ENCODE data around the gene ZNF418. TPM values are rescaled to one million over a fixed set of nuclear protein-coding genes. Genes with fewer than 3 reads are reported as not detected.
"Not testable (repeated sequence)": the region's sequence is repeated elsewhere in the genome, so short reads cannot be mapped to it uniquely, and the experiment has no call there.

Gene ZNF418
- total and polyA plus RNA-seq, 2 of the 13 experiments (the other 11 are each of a cell fraction or from before 2014, with no cell fraction given), result 0.07 to 0.27 TPM

DNA sequence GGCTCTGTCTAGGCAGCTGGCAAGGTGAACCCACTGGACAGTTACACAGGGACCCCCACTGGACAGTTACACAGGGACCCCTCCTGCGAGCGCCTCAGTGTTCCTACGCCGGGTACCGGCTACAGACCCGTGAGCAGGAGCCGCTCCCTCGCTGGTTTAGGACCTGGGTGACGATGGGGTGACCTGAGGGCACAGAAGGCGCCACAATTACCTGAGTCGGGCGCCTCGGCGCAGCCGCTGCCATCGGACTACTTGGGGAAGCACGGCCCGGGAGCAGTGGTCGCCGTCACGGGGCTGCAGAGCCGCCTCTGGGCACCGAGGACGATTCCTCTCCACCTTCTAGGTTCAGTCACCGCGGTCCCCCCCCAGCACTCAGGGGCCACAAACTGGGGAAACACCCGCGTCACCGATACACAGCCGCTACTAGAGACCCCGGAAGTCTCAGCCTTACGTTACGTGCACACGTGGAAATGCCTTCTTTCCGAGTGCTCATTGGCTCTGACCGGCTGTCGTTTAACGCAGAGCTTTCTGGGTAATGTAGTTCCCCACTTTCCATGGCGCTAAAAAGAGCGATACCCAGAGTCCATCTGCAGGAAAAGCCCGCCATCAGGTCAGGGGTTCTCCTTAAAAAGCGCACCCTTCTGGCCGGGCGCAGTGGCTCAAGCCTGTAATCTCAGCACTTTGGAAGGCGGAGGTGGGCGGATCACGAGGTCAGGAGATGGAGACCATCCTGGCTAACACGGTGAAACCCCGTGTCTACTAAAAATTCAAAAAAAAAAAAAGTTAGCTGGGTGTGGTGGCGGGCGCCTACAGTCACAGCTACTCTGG is 18.8 kb downstream of the ZNF418 start, which contains the start of gene ZNF417 (continued):
- peak; percentile 41; the same call in 1 of the 2 replicates for TF ChIP-seq ERF (CRISPR knock-in tag; IDR thresholded peaks at IDR 0.05)
- TF ChIP-seq, protein P1, sequence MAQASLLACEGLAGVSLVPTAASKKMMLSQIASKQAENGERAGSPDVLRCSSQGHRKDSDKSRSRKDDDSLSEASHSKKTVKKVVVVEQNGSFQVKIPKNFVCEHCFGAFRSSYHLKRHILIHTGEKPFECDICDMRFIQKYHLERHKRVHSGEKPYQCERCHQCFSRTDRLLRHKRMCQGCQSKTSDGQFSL (CRISPR knock-in tag; IDR thresholded peaks at IDR 0.05), result peak; percentile 92
- TF ChIP-seq ZNF317 (CRISPR knock-in tag; IDR thresholded peaks at IDR 0.05), result peak; percentile 81
- 0 out of 2 replicates have a peak, but pooled peaks have one; percentile 43 for TF ChIP-seq SNAPC2 (CRISPR knock-in tag; IDR thresholded peaks at IDR 0.05)
- TF ChIP-seq MEF2D (CRISPR knock-in tag; IDR thresholded peaks at IDR 0.05), result peak; percentile 45; the same call in 1 of the 2 replicates
- TF ChIP-seq IRF2 (CRISPR knock-in tag; IDR thresholded peaks at IDR 0.05), result peak; percentile 90
- TF ChIP-seq NR2F6 (IDR thresholded peaks at IDR 0.05), result not testable (repeated sequence)
- peak; percentile 44; the same call in 1 of the 2 replicates for TF ChIP-seq NR2F6 (CRISPR knock-in tag; IDR thresholded peaks at IDR 0.05)
- TF ChIP-seq CEBPG (CRISPR knock-in tag; IDR thresholded peaks at IDR 0.05), result 0 out of 2 replicates have a peak, but pooled peaks have one; percentile 3
- TF ChIP-seq ZNF761 (CRISPR knock-in tag; conservative IDR thresholded peaks at IDR 0.05), result 0 out of 2 replicates have a peak, but pooled peaks have one; percentile 63
- TF ChIP-seq SMAD3 (CRISPR knock-in tag; IDR thresholded peaks at IDR 0.05), result peak; percentile 57; the same call in 1 of the 2 replicates
- 0 out of 2 replicates have a peak, but pooled peaks have one; percentile 54 for TF ChIP-seq ZNF451 (CRISPR knock-in tag; IDR thresholded peaks at IDR 0.05)
- TF ChIP-seq HNF4A (CRISPR knock-in tag; IDR thresholded peaks at IDR 0.05), result peak; percentile 45
- TF ChIP-seq ZNF891 (CRISPR knock-in tag; IDR thresholded peaks at IDR 0.05), result peak; percentile 72; the same call in 1 of the 2 replicates
- TF ChIP-seq KMT2A (CRISPR knock-in tag; IDR thresholded peaks at IDR 0.05), result peak; percentile 82
- TF ChIP-seq, protein P2, sequence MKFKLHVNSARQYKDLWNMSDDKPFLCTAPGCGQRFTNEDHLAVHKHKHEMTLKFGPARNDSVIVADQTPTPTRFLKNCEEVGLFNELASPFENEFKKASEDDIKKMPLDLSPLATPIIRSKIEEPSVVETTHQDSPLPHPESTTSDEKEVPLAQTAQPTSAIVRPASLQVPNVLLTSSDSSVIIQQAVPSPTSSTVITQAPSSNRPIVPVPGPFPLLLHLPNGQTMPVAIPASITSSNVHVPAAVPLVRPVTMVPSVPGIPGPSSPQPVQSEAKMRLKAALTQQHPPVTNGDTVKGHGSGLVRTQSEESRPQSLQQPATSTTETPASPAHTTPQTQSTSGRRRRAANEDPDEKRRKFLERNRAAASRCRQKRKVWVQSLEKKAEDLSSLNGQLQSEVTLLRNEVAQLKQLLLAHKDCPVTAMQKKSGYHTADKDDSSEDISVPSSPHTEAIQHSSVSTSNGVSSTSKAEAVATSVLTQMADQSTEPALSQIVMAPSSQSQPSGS (CRISPR knock-in tag; IDR thresholded peaks at IDR 0.05), result peak; percentile 61; the same call in 1 of the 2 replicates
- TF ChIP-seq, protein P3, sequence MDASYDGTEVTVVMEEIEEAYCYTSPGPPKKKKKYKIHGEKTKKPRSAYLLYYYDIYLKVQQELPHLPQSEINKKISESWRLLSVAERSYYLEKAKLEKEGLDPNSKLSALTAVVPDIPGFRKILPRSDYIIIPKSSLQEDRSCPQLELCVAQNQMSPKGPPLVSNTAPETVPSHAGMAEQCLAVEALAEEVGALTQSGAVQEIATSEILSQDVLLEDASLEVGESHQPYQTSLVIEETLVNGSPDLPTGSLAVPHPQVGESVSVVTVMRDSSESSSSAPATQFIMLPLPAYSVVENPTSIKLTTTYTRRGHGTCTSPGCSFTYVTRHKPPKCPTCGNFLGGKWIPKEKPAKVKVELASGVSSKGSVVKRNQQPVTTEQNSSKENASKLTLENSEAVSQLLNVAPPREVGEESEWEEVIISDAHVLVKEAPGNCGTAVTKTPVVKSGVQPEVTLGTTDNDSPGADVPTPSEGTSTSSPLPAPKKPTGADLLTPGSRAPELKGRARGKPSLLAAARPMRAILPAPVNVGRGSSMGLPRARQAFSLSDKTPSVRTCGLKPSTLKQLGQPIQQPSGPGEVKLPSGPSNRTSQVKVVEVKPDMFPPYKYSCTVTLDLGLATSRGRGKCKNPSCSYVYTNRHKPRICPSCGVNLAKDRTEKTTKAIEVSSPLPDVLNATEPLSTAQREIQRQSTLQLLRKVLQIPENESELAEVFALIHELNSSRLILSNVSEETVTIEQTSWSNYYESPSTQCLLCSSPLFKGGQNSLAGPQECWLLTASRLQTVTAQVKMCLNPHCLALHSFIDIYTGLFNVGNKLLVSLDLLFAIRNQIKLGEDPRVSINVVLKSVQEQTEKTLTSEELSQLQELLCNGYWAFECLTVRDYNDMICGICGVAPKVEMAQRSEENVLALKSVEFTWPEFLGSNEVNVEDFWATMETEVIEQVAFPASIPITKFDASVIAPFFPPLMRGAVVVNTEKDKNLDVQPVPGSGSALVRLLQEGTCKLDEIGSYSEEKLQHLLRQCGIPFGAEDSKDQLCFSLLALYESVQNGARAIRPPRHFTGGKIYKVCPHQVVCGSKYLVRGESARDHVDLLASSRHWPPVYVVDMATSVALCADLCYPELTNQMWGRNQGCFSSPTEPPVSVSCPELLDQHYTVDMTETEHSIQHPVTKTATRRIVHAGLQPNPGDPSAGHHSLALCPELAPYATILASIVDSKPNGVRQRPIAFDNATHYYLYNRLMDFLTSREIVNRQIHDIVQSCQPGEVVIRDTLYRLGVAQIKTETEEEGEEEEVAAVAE (CRISPR knock-in tag; IDR thresholded peaks at IDR 0.05; ENCODE audit: borderline replicate concordance), result peak; percentile 91
- TF ChIP-seq KDM2A (CRISPR knock-in tag; IDR thresholded peaks at IDR 0.05; ENCODE audit: borderline replicate concordance, low read depth), result peak; percentile 58
- TF ChIP-seq THAP11 (CRISPR knock-in tag; IDR thresholded peaks at IDR 0.05), result peak; percentile 98
- TF ChIP-seq KAT8 (CRISPR knock-in tag; IDR thresholded peaks at IDR 0.05), result peak; percentile 87
- TF ChIP-seq, protein P4, sequence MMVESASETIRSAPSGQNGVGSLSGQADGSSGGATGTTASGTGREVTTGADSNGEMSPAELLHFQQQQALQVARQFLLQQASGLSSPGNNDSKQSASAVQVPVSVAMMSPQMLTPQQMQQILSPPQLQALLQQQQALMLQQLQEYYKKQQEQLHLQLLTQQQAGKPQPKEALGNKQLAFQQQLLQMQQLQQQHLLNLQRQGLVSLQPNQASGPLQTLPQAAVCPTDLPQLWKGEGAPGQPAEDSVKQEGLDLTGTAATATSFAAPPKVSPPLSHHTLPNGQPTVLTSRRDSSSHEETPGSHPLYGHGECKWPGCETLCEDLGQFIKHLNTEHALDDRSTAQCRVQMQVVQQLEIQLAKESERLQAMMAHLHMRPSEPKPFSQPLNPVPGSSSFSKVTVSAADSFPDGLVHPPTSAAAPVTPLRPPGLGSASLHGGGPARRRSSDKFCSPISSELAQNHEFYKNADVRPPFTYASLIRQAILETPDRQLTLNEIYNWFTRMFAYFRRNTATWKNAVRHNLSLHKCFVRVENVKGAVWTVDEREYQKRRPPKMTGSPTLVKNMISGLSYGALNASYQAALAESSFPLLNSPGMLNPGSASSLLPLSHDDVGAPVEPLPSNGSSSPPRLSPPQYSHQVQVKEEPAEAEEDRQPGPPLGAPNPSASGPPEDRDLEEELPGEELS (CRISPR knock-in tag; IDR thresholded peaks at IDR 0.05), result 0 out of 2 replicates have a peak, but pooled peaks have one; percentile 14
- TF ChIP-seq MXD4 (CRISPR knock-in tag; IDR thresholded peaks at IDR 0.05), result peak; percentile 33; the same call in 1 of the 2 replicates
- peak; percentile 61; the same call in 1 of the 2 replicates for TF ChIP-seq GATAD2A (CRISPR knock-in tag; IDR thresholded peaks at IDR 0.05)

All from HepG2 (cell line).